Fibroblast of pulmonary artery (primary cell): ENCODE data around the gene NFIX.

Experiments used
- DNase-seq: peaks from one replicate; pipeline ENCODE4 v3.0.0-alpha.2; 2010; ENCODE audit warnings: low read depth
- H3K4me3 ChIP-seq: replicated peaks from 2 replicates; pipeline ENCODE4 v1.5.1; 2011; ENCODE audit warnings: low read depth, mild to moderate bottlenecking, control low read depth, low read length, moderate library complexity
- CTCF ChIP-seq: IDR thresholded peaks from 2 replicates; pipeline ENCODE4 v1.5.1; 2011; ENCODE audit warnings: mild to moderate bottlenecking, control low read depth, low read length, inconsistent platforms; ENCODE audit errors: missing control alignments

The NFIX gene

GRCh38 chr19:13005253-13005652, 10.0 kb downstream of the NFIX start:
- H3K4me3 ChIP-seq: no peak overlapping the region
- no peak for DNase-seq
- TF ChIP-seq CTCF: no peak

GRCh38 chr19:13005861-13006370, 10.6 kb downstream of the NFIX start:
- no peak overlapping the region for H3K4me3 ChIP-seq
- TF ChIP-seq CTCF: no peak
- no peak for DNase-seq

- DNase-seq: no peak
- TF ChIP-seq CTCF: no peak
These were observed 11.4 kb downstream of the NFIX start for GRCh38 chr19:13006431-13007281.

GRCh38 chr19:13007292-13008045, 12.2 kb downstream of the NFIX start:
- no peak for TF ChIP-seq CTCF
- no peak overlapping the region for H3K4me3 ChIP-seq

More at GRCh38 chr19:13006431-13007281, 11.4 kb downstream of the NFIX start:
- no peak overlapping the region for H3K4me3 ChIP-seq

GRCh38 chr19:13008926-13009787, 13.9 kb downstream of the NFIX start:
- TF ChIP-seq CTCF: no peak
- no peak for DNase-seq
- H3K4me3 ChIP-seq: no peak overlapping the region

More at GRCh38 chr19:13007292-13008045, 12.2 kb downstream of the NFIX start:
- no peak for DNase-seq
